Hepatocyte (in vitro differentiated cells): ENCODE measurements around the gene SEMA3A. TPM values are rescaled to one million over a fixed set of nuclear protein-coding genes. Genes with fewer than 3 reads are reported as not detected.
"Not testable (repeated sequence)": the region's sequence is repeated elsewhere in the genome, so short reads cannot be mapped to it uniquely, and the experiment has no call there.

Source experiments
- DNase-seq: peaks from one replicate; pipeline ENCODE4 v3.0.0-alpha.2; 2016; ENCODE audit warnings: low spot score
- H2AFZ ChIP-seq: fragments of 200-600 bp; sonication (generic); 2 replicates; pipeline ENCODE4 v1.6.0; 2016; ENCODE audit warnings: antibody characterized with exemption, mild to moderate bottlenecking
- H3K27ac ChIP-seq: fragments of 200-600 bp; sonication (generic); 2 replicates; pipeline ENCODE4 v1.5.1; 2016; ENCODE audit warnings: mild to moderate bottlenecking
- H3K27me3 ChIP-seq: fragments of 200-600 bp; sonication (generic); 2 replicates; pipeline ENCODE4 v1.6.1; 2016
- H3K36me3 ChIP-seq: fragments of 200-600 bp; sonication (generic); replicated peaks from 2 replicates; pipeline ENCODE4 v1.5.1; 2016; ENCODE audit warnings: low read depth; ENCODE audit not compliant: insufficient read depth
- H3K4me1 ChIP-seq: fragments of 200-600 bp; sonication (generic); 2 replicates; pipeline ENCODE4 v1.5.1; 2016; ENCODE audit warnings: mild to moderate bottlenecking, moderate library complexity; ENCODE audit not compliant: insufficient read depth
- H3K4me2 ChIP-seq: fragments of 200-600 bp; sonication (generic); 2 replicates; pipeline ENCODE4 v1.6.0; 2016
- H3K4me3 ChIP-seq: fragments of 200-600 bp; sonication (generic); 2 replicates; pipeline ENCODE4 v1.5.1; 2016; ENCODE audit warnings: mild to moderate bottlenecking
- H3K79me2 ChIP-seq: fragments of 200-600 bp; sonication (generic); 2 replicates; pipeline ENCODE4 v1.6.0; 2017; ENCODE audit warnings: mild to moderate bottlenecking
- H3K9me2 ChIP-seq: fragments of 200-600 bp; sonication (generic); replicated peaks from 2 replicates; pipeline ENCODE4 v1.6.0; 2017; ENCODE audit warnings: mild to moderate bottlenecking; ENCODE audit not compliant: insufficient read depth
- H3K9me3 ChIP-seq: fragments of 200-600 bp; sonication (generic); 2 replicates; pipeline ENCODE4 v1.5.1; 2016; ENCODE audit warnings: low read depth, mild to moderate bottlenecking
- H4K20me1 ChIP-seq: fragments of 200-600 bp; sonication (generic); 2 replicates; pipeline ENCODE4 v1.6.0; 2016; ENCODE audit warnings: mild to moderate bottlenecking; ENCODE audit not compliant: insufficient read depth, poor library complexity, severe bottlenecking
- CTCF ChIP-seq: fragments of 200-600 bp; sonication (generic); IDR thresholded peaks from 2 replicates; pipeline ENCODE4 v1.5.1; 2016; ENCODE audit warnings: antibody characterized with exemption, mild to moderate bottlenecking; ENCODE audit not compliant: poor library complexity
- EZH2 ChIP-seq: fragments of 200-600 bp; sonication (generic); IDR thresholded peaks from 2 replicates; pipeline ENCODE4 v1.6.1; 2016; ENCODE audit warnings: antibody characterized with exemption, mild to moderate bottlenecking, borderline replicate concordance
- EZH2phosphoT487 ChIP-seq: fragments of 200-600 bp; sonication (generic); IDR thresholded peaks from one replicate; pipeline ENCODE4 v1.6.1; 2018; ENCODE audit warnings: antibody characterized with exemption, mild to moderate bottlenecking, low read depth, moderate library complexity; ENCODE audit not compliant: unreplicated experiment, severe bottlenecking
- WGBS: methylation state at CpG from one replicate; pipeline ENCODE4 v1.1.6; 2016; ENCODE audit warnings: low lambda C conversion rate; ENCODE audit errors: missing lambda C conversion rate; 5-methylcytosine and 5-hydroxymethylcytosine counted together
- polyA plus RNA-seq: library from polyadenylated mRNA; unstranded; fragments of >200 nt; fragmentation: Nextera tagmentation; extraction: Ambion mirVana; gene quantifications from 2 replicates; pipeline ENCODE4 v1.2.1, GENCODE V29; 2016
- total RNA-seq: library from RNA; depleted of rRNA; stranded (reverse); fragments of >200 nt; gene quantifications from 2 replicates; pipeline ENCODE4 v1.2.3, GENCODE V29; 2014

The SEMA3A gene
- total RNA-seq (64.6 and 72.3 TPM in 2 replicates), polyA plus RNA-seq (19.3 and 20.2 TPM in 2 replicates)

DNA sequence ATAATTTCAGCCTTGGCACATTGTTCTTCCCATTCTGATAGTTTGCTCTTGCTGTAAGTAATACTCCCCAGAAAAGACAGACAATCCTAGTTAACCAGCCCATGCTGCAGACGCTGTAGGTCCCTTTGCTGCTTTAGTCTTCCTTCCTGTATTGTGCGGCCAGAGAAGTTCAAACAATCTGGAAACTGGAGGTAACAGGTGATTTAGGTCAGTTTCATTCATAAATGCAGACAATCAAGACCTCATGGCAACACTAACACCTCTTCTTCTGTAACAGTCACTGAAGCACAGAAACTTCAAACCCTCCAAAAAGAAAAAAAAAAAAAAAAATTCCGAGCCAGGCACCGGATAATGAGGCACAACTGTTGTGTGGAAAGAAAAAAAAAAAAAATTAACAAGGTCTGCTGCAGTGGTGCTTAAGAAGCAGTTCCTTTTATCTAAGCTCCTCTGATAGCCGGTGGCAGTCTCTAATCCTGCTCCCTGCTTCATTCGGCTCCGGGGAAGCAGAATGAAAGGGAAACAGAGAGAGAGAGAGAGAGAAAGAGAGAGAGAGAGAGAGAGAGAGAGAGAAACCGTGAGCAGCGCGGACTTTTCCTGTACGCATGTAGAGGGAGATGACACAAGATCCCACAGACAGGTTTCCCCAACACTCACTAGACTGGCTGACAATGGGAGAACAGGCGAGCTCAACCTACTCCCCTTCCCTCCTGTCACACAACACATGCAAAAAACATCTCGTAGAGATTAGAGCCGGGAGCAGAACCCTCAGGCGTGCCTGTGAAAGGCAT, at the start of gene SEMA3A:
Gene SEMA3A (minus strand): TSS at position 306 of the 788 bp plus-strand sequence. CDS start 203 bp downstream, at position 103.
- Histone ChIP-seq H3K27ac (peak within 1 kb of the TSS; percentile 85), H3K4me2 (peak within 1 kb of the TSS; percentile 76), H3K79me2 (peaks cover 48% of the 10 kb centered on the region), H3K9me3 (no peaks in the 10 kb centered on the region), H3K27me3 (no peaks in the 10 kb centered on the region), H2AFZ (peak within 1 kb of the TSS; percentile 34), H3K9me2 (no peaks in the 10 kb centered on the region), H3K4me3 (peak within 1 kb of the TSS; percentile 61), H3K36me3 (no peaks in the 10 kb centered on the region), H4K20me1 (no peaks in the 10 kb centered on the region), H3K4me1 (peaks cover 8% of the 10 kb centered on the region)
- 1% methylated on average over 15 of the region's 15 CpGs for WGBS
- TF ChIP-seq CTCF (peak; percentile 5), EZH2 (no peak)
- peak; percentile 78 for DNase-seq

DNA sequence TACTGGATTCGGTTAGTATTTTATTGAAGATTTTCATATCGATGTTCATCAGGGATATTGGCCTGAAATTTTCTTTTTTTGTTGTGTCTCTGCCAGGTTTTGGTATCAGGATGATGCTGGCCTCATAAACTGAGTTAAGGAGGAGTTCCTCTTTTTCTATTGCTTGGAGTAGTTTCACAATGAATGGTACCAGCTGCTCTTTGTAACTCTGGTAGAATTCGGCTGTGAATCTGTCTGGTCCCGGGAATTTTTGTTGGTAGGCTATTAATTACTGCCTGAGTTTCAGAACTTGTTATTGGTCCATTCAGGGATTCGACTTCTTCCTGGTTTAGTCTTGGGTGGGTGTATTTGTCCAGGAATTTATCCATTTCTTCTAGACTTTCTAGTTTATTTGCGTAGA, 48.4 kb upstream of the SEMA3A start:
- not testable (repeated sequence) for H3K9me2 ChIP-seq, H3K27ac ChIP-seq, DNase-seq, H4K20me1 ChIP-seq, H2AFZ ChIP-seq, H3K4me2 ChIP-seq, H3K36me3 ChIP-seq, H3K79me2 ChIP-seq, H3K27me3 ChIP-seq, H3K9me3 ChIP-seq, H3K4me3 ChIP-seq, H3K4me1 ChIP-seq
- 92% methylated on average over 6 of the region's 6 CpGs for WGBS

DNA sequence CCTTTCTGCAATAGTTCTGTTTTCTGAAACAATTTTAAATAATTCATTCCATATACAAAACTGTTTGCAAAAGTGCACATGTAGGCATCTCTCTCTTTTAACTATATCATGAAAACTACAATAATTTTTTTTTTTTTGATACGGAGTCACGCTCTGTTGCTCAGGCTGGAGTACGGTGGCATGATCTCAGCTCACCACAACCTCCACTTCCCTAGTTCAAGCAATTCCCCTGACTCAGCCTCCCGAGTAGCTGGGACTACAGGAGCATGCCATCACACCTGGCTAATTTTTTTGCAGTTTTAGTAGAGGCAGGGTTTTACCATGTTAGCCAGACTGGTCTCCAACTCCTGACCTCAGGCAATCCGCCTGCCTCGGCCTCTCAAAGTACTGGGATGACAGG, 44.0 kb upstream of the SEMA3A start:
- Histone ChIP-seq H3K4me3 (no peak overlapping the region), H3K9me3 (no peaks in the 10 kb centered on the region), H3K9me2 (no peaks in the 10 kb centered on the region), H4K20me1 (no peaks in the 10 kb centered on the region), H2AFZ (no peak overlapping the region), H3K27ac (no peak overlapping the region), H3K4me1 (no peaks in the 10 kb centered on the region), H3K27me3 (no peaks in the 10 kb centered on the region), H3K79me2 (no peaks in the 10 kb centered on the region), H3K36me3 (no peaks in the 10 kb centered on the region), H3K4me2 (no peak overlapping the region)
- 97% methylated on average over 6 of the region's 6 CpGs for WGBS
- DNase-seq = no peak
- TF ChIP-seq CTCF (no peak), EZH2 (no peak), EZH2phosphoT487 (no peak)

DNA sequence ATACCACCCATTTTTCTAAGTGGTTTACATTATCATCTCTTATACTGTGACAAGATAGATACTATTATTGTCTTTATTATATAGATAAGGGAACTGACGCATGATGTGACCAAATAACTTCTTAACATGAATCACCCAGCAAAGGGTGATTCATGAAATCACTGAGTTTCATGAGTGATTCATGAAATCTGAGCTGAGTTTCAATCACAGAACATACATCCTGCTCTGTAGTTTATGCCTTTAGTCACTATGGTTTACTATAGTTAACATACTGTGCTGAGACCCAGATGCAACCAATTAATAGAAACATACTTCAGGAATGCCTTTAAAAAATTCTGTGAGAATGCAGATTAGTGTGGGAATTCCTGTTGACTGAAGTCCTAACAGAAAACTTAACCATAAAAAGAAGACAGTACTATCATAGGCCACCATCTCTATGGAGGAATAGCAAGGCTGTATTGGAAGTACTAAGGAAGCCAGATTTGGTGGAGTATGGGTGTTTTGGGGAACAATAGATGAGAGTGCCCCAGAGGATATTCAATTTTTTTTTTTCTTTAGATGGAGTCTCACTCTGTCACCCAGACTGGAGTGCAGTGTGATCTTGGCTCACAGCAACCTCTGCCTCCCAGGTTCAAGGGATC, 43.1 kb upstream of the SEMA3A start:
- Histone ChIP-seq H3K79me2 (no peaks in the 10 kb centered on the region), H4K20me1 (no peaks in the 10 kb centered on the region), H3K9me2 (no peaks in the 10 kb centered on the region), H3K27me3 (no peaks in the 10 kb centered on the region), H3K4me2 (no peak overlapping the region), H3K9me3 (no peaks in the 10 kb centered on the region), H3K36me3 (no peaks in the 10 kb centered on the region), H2AFZ (no peak overlapping the region), H3K27ac (no peak overlapping the region), H3K4me1 (no peaks in the 10 kb centered on the region), H3K4me3 (no peak overlapping the region)
- WGBS = 61% methylated on average over 1 of the region's 1 CpG
- no peak for TF ChIP-seq EZH2phosphoT487
- TF ChIP-seq CTCF = no peak
- TF ChIP-seq EZH2 = no peak
- DNase-seq = no peak
